Measurements from ENCODE around the gene IFNA21. TPM values are rescaled to one million over a fixed set of nuclear protein-coding genes. Genes with fewer than 3 reads are reported as not detected.

The IFNA21 gene
- total RNA-seq, 2 experiments from 2014 or later = not detected

DNA sequence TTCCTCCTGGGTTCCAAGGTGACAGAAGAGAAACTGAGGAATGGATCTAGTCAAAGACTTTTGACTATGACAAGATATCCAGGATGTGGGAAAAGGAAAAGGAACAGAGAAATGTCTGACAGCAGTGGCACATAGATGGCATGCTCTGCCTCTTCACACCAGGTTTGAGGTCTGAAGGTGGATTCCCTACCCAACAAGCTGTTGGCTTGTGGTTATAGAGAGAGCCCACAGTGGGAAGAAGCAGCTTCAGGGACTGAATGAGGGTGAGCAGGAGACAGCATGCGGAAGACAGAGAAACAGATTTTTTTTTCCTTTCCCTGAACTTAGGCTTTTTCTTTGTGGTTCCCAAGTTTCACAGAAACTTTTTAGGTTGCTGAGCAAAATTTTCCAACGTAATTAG lies 45.4 kb downstream of the IFNA21 start:
- Mint-ChIP-seq H3K36me3 (ENCODE audit: low read depth) (peaks cover under 1% of the 10 kb centered on the region), H3K27ac (no peak overlapping the region), H3K27me3 (peaks cover 24% of the 10 kb centered on the region), H3K4me1 (no peaks in the 10 kb centered on the region), H3K9me3 (peaks cover under 1% of the 10 kb centered on the region), H3K4me3 (no peak overlapping the region)
- ChIA-PET POLR2A (no interaction called here), CTCF (no interaction called here)
- DNase-seq = no peak

DNA sequence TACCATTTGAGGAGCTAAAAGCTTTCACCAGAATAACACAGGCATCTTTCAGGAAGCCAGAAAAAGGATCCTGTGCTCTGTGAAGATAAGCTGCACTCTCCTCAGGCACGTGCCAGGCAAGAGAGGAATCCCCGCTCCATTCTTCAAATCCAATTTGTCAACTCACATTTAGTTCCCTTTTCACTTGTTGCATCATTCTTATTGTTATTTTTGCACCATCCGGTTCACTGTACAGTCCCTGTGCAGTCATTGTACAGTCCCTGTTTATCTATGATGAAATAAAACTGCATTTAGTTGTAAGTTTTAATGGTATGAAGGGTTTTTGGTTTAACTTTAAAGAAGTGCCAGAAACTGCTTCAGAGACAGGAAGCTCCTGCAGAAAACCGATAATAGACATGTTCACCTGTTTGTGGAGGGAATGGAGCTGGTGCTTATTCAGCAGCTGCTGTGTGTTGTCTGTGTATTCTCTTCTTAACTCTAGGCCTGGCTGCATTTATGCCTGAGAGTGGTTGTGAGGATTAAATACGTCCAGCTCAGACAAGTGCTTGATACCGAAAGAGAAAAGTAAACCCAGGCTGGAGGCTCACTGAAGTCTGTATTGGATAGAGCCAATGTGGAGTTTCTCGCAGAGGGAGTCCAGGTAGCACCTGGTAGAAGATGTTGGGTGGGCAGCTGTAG lies 47.2 kb downstream of the IFNA21 start:
- CTCF ChIA-PET = interaction anchor here (0.6 to 1.5 kb wide), 3 partner anchors 9 to 270 kb away, joined by 3 to 7 read pairs (median 3); no protein-coding TSS in a partner anchor
- H3K27ac Mint-ChIP-seq = no peak overlapping the region

More for the DNA sequence above, 47.2 kb downstream of the IFNA21 start:
- H3K27me3 Mint-ChIP-seq = peaks cover 22% of the 10 kb centered on the region
- H3K9me3 Mint-ChIP-seq = no peaks in the 10 kb centered on the region
- no peak for DNase-seq
- H3K36me3 Mint-ChIP-seq (ENCODE audit: low read depth) = no peaks in the 10 kb centered on the region
- H3K4me1 Mint-ChIP-seq = no peaks in the 10 kb centered on the region
- POLR2A ChIA-PET = no interaction called here
- H3K4me3 Mint-ChIP-seq = no peak overlapping the region

Other genes starting within 250 kb of the IFNA21 start
- gene HACD4, start 135.0 kb downstream of the IFNA21 start, total RNA-seq = 10 to 100 TPM; 14.8 to 15.6 TPM
- gene IFNB1, start 88.7 kb downstream of the IFNA21 start, total RNA-seq = under 1 TPM; 0.35 to 0.68 TPM
- not detected for gene IFNW1, start 24.8 kb downstream of the IFNA21 start, total RNA-seq
- gene IFNA4, start 20.9 kb upstream of the IFNA21 start, total RNA-seq = not detected
- gene IFNA7, start 35.5 kb upstream of the IFNA21 start, total RNA-seq = not detected
- gene IFNA10, start 40.5 kb upstream of the IFNA21 start, total RNA-seq = not detected
- not detected for gene IFNA16, start 50.7 kb upstream of the IFNA21 start, total RNA-seq
- not detected for gene IFNA17, start 61.6 kb upstream of the IFNA21 start, total RNA-seq
- not detected for gene IFNA14, start 73.3 kb upstream of the IFNA21 start, total RNA-seq
- not detected for gene IFNA5, start 138.7 kb upstream of the IFNA21 start, total RNA-seq
- 10 to 100 TPM; 17.0 to 18.0 TPM for gene KLHL9, start 168.7 kb upstream of the IFNA21 start, total RNA-seq
- not detected for gene IFNA6, start 184.2 kb upstream of the IFNA21 start, total RNA-seq
- not detected for gene IFNA13, start 201.4 kb upstream of the IFNA21 start, total RNA-seq
- gene IFNA2, start 218.7 kb upstream of the IFNA21 start, total RNA-seq = not detected
- not detected for gene IFNA8, start 242.5 kb upstream of the IFNA21 start, total RNA-seq